HFF-Myc (cell line): ENCODE data around the gene HIVEP3.

Experiments
- DNase-seq: peaks from one replicate; pipeline ENCODE4 v3.0.0-alpha.2; 2011; ENCODE audit warnings: low read depth; ENCODE audit errors: extremely low read depth
- H3K4me3 ChIP-seq: replicated peaks from 2 replicates; pipeline ENCODE4 v1.5.1; 2011; ENCODE audit warnings: low read depth, mild to moderate bottlenecking, control low read depth, low read length
- CTCF ChIP-seq: IDR thresholded peaks from 2 replicates; pipeline ENCODE4 v1.5.1; 2012; ENCODE audit warnings: mild to moderate bottlenecking, low read depth, low read length, control low read depth; ENCODE audit errors: missing control alignments

The HIVEP3 gene

GRCh38 chr1:41917076-41917475 lies 1.6 kb downstream of the HIVEP3 start:
- H3K4me3 ChIP-seq: no peak overlapping the region
- no peak for TF ChIP-seq CTCF
- DNase-seq: no peak

- TF ChIP-seq CTCF: no peak
- no peak for DNase-seq
- H3K4me3 ChIP-seq: no peak overlapping the region
These were observed 2.7 kb downstream of the HIVEP3 start for GRCh38 chr1:41915786-41916571.

- no peak for TF ChIP-seq CTCF
- no peak overlapping the region for H3K4me3 ChIP-seq
- DNase-seq: no peak
These were observed 4.2 kb downstream of the HIVEP3 start for GRCh38 chr1:41914516-41914915.

- DNase-seq: no peak
These were observed 5.7 kb downstream of the HIVEP3 start for GRCh38 chr1:41913014-41913413.

GRCh38 chr1:41908288-41908895 lies 10.3 kb downstream of the HIVEP3 start:
- no peak overlapping the region for H3K4me3 ChIP-seq
- TF ChIP-seq CTCF: no peak
- DNase-seq: no peak

More at GRCh38 chr1:41913014-41913413, 5.7 kb downstream of the HIVEP3 start:
- no peak for TF ChIP-seq CTCF
- H3K4me3 ChIP-seq: no peak overlapping the region

GRCh38 chr1:41907446-41907845 lies 11.3 kb downstream of the HIVEP3 start:
- no peak for DNase-seq
- H3K4me3 ChIP-seq: no peak overlapping the region
- TF ChIP-seq CTCF: no peak
